CD4-positive, alpha-beta T cell treated with Interferon gamma for 1 hour (primary cell): ENCODE results near the gene SEC63.
"Not testable (repeated sequence)": the region's sequence is repeated elsewhere in the genome, so short reads cannot be mapped to it uniquely, and the experiment has no call there.

Experiments
- DNase-seq: peaks from one replicate; pipeline ENCODE4 v3.0.0-alpha.2; 2020

The SEC63 gene

DNA sequence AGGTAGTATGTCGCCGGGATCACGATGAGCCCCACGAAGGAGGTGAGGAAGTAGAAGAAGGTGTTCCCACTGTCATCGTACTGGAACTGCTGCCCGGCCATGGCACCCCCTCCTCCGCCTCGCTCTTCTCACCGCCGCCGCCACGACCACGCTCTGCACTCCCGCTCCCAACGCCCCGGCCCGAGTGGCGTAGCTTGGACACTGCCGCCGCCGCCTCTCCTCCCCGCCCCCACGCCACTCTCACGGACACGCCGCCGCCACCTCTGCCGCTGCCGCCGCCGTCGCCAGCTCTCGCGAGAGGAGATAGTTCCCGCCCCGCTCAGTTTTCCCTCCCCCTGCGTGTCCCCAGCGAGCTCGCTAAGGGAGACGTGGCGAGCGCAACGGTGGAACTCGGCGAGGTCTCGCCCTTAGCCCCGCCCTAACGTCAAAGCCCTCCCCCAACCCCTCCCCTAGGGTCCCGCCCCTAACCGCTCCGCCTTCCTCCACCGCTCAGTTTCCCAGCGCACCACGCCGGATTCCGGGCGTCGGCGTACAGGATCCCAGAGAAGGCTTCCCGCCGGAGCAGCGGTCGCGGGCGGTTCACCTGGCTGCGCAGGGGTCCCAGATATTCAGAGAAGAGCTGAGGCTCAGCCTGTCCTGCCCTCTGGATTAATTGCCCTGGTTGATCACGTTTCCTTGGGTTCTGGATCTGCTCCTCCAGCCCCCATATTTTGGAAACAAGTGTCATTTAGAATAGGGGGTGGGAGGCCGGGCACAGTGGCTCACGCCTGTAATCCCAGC is at the start of gene SEC63:
Gene SEC63, minus strand, starts transcription at position 300 of the 780 bp plus-strand sequence. Its CDS starts 199 bp downstream, at position 101.
- DNase-seq, result peak; percentile 97

- no peak for DNase-seq
Observed at GRCh38 chr6:108005961-108006360, 48.0 kb upstream of the SEC63 start.

- DNase-seq, result no peak
Observed at GRCh38 chr6:108004861-108005260, 46.9 kb upstream of the SEC63 start.

DNA sequence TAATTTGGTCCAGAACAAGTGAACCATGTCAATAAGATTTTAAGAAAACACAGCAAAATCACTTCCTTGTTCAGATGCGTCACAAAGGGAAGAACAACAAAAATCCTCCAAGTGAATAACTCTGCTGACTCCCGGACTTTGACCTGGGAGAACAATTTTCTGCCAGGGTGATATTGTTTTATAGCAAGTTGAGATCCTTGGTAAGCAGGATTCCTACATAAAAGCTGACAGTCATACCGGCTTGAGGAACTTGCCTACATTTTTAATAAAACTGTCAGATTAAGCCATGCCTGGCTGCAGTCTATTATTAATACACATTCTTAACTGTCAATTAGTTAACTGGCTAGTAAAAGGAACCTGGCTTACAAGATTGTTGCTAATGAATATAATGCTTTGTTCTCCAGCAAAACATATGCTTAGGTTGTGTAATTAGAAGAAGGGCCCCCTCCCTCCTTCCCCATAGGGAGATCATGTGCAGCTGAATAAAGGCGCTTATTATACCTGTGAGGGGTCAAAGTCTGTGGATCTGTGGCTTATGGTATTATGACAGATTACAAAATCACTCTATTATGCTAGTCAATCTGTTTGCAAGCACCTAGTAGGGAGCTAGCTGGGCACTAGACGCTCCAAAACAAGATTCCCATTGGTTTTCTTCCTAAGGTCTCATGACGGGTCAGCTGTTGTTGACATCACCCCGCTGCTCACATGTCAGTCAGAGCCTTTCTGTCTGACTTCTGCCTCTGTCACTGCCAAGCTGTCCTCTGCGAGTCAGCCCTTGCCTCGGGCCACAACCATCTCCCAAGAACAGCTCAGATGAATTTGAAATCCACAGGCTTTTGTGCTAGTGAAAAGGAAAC is 44.6 kb upstream of the SEC63 start:
- DNase-seq, result no peak

DNA sequence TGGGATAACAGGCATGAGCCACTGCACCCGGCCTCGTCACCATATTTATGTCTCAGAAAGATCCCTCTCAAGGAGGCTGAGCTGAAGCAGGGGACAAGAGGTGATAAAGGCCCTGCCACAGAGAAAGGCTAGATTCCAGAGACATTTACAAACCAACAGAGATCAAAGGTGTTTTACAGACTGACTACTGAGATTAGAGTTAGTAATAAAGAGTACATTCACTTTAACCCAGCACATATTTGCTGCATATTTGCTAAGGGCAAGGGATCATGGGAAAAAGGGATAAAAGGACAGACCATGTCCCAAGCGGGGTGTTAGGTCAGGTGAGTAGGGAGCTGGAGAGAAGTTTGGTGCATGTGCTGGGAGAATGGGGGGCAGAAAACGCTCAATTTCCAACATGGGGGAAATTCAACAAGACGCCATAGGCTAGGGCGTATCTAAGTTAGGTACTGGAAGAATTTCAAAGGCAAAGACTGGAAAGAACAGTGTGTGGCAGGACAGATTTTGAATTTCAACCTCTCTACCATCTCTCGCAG is 43.8 kb upstream of the SEC63 start:
- DNase-seq, result no peak

DNA sequence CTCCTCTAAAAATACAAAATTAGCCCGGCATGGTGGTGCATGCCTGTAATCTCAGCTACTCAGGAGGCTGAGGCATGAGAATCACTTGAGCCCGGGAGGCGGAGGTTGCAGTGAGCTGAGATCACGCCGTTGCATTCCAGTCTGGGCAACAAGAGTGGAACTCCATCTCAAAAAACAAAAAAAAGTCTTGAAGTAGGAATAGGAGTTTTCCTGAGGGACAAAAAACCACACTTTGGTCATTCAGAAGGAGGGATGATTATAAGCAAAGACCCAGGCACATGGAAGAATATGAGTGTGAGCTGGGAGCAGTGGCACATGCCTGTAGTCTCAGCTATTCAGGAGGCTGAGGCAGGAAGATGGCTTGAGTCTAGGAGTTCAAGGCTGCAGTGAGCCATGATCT is 42.3 kb upstream of the SEC63 start:
- DNase-seq, result not testable (repeated sequence)

GRCh38 chr6:107999341-107999740 is 41.3 kb upstream of the SEC63 start:
- no peak for DNase-seq

- DNase-seq, result no peak
Observed at GRCh38 chr6:107991772-107992550, 34.0 kb upstream of the SEC63 start.

DNA sequence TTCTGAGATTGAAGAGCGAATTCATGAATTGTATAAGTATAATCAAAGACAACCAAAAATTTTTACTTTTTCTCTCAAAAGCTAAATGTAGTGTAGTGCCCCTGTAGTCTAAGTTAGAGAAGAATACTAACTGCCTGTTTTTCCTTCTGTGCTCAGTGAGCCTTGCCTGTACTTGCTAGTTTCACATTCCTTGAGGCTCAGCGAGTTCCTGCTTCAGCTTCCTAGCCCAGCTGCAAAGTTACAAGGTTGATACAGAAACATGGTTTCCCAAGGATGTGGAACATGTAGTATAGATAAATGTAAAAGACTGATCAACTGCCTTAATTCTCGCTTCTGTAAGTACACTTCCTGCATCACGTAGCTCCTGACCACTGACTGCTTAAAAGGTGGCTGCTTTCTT is 33.1 kb upstream of the SEC63 start:
- DNase-seq, result no peak

DNA sequence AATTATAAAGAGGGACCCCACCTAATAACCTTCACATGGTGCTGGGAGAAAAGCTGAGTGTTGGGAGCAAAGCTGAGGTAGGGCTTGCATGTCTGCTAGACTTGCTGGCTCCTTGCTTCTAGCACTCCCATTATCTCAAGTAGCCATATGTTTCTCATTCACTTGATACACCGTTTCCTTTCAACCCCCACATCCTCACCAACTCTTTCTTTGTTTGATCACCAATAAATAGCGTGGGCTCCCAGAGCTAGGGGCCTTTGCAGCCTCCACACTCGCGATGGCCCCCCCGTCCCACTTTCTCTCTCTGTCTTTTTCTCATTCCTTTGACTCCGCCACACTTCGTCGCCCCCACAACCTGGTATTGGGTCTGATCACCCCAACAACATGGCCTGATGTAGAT is 32.6 kb upstream of the SEC63 start:
- not testable (repeated sequence) for DNase-seq

DNA sequence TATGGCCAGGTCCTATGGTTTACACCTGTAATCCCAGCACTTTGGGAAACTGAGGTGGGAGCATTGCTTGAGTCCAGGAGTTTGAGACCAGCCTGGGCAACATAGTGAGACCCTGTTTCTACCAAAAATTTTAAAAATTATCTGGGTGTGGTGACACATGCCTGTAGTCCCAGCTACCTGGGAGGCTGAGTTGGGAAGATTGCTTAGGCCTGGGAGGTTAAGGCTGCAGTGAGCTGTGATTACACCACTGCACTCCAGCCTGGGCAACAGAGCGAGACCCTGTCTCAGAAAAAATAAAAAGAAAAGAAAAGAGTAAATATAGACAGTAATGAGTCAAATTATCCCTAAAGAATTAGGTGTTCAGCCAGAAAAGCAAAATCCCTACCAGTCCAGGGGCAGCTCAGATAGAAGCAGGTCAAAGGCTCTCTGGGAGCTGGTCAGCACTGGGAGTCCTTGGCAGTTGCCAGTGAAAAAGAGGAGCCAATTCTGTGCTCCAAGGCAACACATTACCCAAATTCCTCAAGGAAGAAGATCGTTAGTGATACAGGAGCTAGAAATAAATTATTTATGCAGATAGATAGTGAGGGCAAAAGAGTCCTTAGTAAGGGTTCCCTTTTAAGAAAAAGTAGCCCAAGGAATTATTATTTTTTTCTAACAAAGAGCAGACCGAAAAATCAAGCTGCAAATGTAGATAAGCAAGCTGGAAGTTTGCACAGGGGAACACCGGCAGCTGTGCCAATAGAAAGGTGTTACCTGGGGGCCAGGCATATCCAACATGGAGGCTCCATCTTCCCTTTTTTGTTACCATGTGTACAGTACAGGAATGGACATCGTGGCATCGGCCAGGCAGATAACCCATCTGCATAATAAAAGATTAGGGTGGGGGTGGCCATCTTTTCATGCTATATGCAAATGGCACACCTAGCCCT is 31.4 kb upstream of the SEC63 start:
- DNase-seq, result no peak

GRCh38 chr6:107988570-107988969 is 30.6 kb upstream of the SEC63 start:
- DNase-seq, result no peak

- DNase-seq, result no peak
Observed at GRCh38 chr6:107987805-107988204, 29.8 kb upstream of the SEC63 start.

- no peak for DNase-seq
Observed at GRCh38 chr6:107985701-107986100, 27.7 kb upstream of the SEC63 start.

DNA sequence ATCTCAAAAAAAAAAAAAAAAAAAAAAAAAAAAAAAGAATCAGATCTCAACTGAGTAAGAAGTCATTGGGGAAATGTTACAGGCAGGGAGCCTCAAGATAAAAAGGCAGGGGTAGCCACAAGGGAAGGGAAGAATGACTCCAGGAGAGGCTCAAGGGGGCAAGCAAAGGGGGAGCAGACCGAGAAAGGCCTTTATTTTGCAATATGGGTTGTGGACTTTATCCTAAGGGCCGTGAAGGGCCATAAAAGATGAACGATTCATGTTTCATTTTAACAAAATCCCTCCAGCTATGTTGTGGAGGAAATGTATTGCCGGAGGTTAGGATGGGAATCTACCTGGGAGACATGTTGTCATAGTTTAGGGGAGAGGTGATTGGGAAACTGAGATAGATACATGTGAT is 25.8 kb upstream of the SEC63 start:
- DNase-seq, result no peak

- DNase-seq, result no peak
Observed at GRCh38 chr6:107982486-107982885, 24.5 kb upstream of the SEC63 start.

DNA sequence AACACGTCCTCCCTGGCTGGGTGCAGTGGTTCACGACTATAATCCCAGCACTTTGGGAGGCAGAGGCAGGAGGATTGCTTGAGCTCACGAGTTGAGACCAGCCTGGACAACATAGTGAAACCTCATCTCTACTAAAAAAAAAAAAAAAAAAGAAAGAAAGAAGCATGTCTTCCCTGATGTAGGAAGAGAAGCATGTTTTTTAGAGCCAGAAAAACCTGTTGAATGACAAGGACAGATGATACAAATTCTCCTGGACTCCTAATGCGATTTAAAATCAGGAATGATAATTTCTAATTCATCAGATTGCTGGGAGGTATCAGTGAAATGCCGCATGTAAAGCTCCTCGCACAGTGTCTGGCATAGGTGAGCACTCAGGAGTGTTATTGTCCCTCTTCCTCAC is 23.7 kb upstream of the SEC63 start:
- DNase-seq, result no peak

GRCh38 chr6:107977283-107977682 is 19.3 kb upstream of the SEC63 start:
- no peak for DNase-seq

GRCh38 chr6:107976155-107976783 is 18.3 kb upstream of the SEC63 start:
- DNase-seq, result no peak

DNA sequence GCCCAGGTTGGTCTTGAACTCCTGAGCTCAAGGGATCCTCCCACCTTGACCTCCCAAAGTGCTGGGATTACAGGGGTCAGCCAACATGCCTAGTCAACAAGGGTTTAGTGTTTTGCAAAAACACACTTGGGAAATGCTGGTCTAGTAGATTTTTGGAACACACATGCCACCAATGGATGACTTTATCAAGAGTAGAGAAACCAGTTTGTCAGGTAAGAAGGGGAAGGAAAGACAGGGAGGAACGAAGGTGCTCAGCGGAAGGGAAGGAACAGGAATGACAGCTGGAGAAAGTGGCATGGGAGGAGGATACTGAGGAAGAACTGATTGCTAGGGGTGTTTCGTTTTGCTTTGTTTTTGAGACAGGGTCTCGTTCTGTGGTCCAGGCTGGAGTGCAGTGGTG is 15.6 kb upstream of the SEC63 start:
- no peak for DNase-seq

DNA sequence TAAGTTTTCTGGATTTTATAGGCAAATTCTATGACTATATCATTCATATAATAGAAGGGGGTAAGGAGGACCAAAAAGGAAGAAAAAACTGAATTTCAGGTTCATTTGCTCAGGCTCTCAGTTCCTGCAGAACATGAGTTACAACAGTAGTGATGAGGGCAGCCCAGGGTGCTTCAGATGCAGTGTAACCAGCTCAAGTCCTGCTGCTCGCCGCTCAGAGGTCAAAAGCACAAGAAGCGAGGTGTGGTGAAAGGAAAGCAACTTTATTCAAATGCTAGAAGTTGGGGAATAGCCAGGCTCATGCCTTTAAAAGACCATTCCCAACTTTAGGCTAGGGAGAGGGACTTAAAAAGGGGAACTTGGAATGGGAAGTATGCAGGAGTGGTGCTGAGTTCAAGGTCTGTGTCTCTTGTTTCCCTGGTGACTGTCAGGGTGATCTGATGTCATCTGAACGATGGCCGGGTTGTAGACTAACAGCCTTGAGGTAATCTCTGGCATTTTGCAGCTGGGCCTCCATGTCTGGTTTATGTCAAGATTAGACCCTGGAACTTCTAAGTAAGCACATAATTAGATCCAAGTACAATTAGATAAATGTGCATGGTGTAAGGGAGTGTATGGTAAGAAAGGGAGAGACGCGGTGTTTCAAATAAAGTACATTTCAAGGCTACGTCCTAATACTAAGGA is 14.5 kb upstream of the SEC63 start:
- no peak for DNase-seq
